HG02870 (cell line): ENCODE measurements around the gene ARHGEF39.
"Not testable (repeated sequence)": the region's sequence is repeated elsewhere in the genome, so short reads cannot be mapped to it uniquely, and the experiment has no call there.

ENCODE experiments used
- ATAC-seq: cut with Tn5 transposase; IDR thresholded peaks from one replicate; pipeline ENCODE4 v1.9.1; 2021; ENCODE audit warnings: mild to moderate bottlenecking, moderate library complexity; ENCODE audit not compliant: unreplicated experiment

Gene ARHGEF39

DNA sequence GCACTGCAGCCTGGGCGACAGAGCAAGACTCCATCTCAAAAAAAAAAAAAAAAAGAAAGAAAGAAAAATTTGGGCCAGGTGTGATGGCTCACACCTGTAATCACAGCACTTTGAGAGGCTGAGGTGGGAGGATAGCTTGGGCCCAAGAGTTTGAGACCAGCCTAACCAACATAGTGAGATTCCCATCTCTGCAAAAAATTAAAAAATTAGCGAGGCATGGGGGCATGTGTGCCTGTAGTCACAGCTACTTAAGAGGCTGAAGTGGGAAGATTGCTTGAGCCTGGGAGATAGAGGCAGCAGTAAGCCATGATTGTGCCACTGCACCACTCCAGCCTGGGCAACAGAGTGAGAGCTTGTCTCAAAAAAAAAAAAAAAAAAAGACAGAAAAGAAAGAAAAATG, 11.4 kb downstream of the ARHGEF39 start:
- ATAC-seq = no peak

DNA sequence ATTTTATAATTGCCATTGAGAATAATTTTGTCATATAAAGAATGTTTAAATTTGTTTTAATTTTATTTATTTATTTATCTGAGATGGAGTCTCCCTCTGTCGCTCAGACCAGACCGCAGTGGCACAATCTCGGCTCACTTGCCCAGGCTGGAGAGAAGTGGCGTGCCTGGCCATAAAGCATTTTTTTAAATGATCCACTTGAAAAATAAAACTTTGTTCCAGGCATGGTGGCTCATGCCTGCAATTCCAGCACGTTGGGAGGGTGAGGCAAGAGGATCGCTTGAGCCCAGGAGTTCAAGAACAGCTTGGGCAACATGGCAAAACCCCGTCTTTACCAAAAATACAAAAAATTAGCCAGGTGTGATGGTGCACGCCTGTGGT, 12.2 kb downstream of the ARHGEF39 start:
- ATAC-seq = no peak

DNA sequence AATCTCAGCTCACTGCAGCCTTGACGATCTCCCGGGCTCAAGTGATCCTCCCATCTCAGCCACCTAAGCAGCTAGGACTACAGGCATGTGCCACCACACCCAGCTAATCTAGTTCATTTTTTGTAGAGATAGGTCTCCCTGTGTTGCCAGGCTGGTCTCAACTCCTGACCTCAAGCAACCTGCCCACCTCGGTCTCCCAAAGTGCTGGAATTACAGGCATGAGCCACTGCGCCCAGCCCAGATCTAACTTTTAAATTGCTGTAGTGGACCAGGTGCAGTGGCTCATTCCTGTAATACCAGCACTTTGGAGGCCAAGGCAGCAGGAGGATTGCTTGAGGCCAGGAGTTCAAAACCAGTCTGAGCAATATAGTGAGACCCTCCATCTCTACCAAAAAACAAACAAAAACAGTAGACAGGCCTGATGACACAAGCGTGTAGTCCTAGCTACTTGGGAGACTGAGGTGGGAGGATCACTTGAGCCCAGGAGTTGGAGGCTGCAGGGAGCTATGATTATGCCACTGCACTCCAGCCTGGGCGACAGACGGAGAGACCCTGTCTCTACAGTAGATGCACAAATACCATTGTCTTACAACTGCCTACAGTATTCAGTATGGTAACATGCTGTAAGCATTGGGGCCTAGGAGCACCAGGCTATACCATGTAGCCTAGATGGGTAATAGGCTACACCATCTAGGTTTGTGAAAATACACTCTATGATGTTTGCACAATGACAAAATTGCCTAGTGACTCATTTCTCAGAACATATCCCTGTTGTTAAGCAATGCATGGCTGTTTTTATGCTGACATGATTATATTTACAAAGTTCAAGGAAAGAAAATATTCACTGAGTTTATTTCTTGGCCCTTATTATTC, 12.8 kb downstream of the ARHGEF39 start:
- ATAC-seq = no peak

DNA sequence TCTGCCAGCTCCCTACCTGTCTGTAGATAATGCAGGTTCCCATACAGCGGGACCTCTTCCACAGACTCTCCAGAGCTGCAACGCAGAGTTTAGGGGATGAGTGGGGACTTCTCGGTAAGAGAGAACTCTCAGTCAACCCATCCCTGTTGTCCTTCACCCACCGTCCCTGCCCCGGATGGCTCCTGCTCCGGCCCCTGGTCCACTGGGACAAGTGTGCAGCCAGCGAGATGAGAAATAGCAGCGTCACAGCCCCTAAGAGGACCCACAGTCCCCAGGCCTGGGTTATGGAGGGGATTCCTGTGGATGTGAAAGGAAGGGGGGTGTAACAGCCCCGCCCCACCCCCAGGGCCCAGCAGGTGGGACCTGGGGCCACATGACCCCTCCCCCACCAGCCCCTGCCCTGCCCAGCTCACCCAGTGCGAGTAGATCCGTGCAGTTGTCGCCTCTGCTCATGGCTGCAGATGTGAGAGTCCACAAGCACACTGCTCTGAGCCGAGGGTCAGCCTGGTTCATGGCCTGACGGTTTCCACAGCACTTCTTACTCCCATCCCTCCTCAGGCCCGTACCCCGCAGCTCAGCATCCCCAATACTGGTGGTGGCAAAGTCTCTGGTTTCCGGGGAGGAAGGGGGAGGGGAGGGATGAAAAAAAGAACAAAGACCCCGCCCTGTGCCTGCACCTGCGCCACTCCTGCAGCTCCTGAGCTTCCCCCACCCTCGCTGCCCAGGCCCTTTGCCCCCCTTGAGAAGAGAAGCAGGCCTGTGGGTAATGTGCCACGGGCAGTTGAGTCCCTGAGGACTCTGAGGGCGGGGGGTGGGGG, 14.4 kb downstream of the ARHGEF39 start, which contains the start of gene SIT1:
TSS of gene SIT1 (minus strand) at position 591 of the 818 bp plus-strand sequence. CDS start at position 513, 78 bp downstream.
- no peak for ATAC-seq

DNA sequence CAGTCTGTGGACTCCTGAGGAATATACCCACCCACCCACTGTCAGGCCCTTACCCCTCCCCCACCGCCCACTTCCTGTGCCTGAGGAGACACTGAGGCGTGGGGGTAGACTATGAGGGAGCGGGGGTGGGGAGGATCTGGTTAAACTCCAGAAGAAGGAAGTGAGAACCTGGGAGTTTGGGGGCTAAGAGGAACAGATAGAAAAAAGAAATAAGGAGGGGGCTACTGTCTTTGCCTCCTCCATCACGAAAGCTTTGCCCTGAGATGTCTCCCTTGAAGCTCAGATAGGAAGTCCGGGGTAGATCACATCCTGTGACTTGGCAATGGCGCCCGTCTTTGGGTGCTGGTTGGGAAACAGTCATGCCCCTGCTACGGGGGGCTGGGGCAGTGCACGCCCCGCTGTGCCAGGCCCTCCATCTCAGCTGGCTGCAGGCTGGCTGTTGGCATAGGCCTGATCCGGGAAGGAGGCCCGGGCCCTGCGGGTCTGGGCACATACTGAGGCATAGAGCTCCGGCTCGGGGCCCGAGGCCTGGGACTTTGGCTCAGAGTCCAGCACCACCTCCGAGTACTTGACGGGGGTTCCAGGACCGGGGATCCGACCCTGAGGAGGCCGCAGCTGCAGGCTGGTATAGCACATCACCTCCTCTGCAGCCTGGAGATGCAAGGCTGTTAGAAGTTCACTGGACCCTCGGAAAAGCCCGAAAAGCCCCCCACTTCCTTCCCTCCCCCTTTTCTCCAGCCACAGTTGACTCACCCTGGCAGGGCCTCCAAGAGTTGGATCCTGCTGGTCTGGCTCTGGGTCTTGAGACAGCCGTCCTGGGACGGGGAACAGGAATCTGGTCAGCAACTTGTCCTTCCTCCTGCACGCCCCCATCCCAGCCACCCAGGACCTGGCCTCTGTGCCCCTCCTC, 15.3 kb downstream of the ARHGEF39 start:
- no peak for ATAC-seq

DNA sequence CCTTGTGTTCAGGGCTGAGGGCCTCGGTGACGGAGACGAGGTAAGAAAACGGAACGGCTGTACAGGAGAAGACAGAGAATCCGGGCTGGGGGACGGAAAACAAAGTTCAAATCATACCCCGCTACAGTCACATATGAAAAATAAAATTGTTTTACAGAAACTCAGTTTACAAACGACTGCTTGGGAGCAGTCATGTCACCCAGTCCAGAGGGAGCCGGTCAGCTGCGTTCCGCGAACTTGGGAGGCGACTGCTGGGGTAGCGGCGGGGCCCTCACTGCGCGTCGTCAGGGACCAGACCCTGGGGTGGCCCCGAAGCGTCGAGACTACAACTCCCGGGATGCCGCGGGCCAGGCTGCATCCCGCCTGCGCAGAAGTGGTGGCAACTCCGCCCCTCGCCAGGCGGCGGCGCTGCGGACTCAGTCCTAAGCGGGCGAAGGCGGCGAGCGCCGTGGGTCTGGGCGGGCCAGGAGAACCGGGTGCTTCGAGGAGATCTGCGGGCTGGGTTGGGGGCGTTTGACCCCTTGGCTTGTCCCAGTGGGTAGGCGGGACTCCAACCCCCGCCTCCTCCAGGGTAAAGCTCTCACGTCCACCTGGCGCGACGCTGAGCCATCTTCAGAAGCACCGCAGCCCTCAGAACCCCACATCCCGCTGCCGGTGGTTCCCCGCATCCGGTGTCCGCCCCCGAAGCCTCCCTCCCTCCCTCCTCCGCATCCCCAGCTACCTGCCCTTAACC, 18.3 kb downstream of the ARHGEF39 start:
- ATAC-seq = peak; percentile 76

DNA sequence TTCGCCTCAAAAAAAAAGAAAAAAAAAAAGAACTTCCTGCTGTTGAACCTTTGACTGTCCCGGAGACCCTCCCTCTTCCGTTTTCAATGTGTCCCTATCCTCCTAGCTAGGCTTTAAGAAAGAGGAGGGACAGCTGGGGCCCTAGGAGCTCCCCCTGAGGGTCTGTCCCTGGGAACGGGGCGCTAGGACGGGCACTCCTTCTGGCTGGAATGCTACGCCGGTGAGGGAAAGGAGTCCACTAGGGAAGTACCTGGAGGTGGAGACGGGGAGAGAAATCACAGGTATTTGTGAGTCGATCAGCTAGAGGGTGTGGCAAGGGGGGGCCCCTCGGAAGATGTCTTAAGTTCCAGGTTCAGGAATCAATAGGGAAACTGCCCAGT, 18.9 kb downstream of the ARHGEF39 start:
- no peak for ATAC-seq

DNA sequence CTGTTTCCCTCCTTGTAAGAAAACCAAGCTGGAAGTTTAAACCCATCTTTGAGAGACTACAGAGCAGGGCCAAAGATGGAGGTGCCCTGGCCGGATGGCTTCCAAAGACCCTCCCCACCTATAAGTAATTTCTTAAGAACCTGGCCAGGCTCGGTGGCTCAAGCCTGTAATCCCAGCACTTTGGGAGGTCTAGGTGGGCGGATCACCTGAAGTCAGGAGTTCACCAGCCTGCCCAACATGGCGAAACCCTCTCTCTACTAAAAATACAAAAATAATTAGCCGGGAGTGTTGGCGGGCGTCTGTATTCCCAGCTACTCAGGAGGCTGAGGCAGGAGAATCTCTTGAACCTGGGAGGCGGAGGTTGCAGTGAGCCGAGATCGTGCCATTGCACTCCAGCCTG, 19.3 kb downstream of the ARHGEF39 start:
- not testable (repeated sequence) for ATAC-seq

DNA sequence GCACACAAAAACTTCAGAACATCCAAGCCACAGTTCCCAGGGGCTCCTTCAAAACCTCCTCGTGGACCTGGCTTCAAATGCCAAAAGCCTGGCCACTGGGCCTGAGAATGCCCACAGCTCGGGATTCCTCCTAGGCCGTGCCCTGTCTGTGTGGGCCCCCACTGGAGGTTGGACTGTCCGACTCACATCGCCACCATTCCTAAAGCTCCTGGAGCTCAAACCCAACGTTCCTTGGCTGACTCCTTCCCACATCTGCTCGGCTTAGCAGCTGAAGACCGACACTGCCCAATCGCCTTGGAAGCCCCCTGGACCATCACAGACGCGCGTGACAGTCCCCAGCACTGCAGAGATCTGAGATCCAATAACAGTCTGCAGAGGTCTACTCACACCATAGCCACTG, 21.9 kb downstream of the ARHGEF39 start:
- no peak for ATAC-seq

DNA sequence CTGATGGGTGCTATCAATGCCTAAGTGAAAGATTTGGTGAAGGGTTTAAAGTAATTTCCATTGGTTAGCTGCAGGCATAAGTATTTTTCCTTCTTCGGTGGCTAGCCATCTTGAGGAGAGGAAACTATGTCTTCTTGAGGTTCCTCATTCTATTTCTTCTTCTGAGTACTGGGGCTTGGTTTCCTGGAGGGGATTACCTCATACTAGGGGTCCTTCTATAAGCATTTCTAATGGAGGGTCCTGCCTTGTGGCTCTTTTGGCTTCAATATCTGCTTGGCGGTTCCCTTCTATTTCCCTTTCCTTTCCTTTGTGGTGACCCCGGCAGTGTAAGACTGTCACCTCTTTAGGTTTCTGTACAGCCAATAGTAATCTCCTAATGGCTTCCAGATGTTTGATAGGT, 23.5 kb downstream of the ARHGEF39 start:
- ATAC-seq = not testable (repeated sequence)

DNA sequence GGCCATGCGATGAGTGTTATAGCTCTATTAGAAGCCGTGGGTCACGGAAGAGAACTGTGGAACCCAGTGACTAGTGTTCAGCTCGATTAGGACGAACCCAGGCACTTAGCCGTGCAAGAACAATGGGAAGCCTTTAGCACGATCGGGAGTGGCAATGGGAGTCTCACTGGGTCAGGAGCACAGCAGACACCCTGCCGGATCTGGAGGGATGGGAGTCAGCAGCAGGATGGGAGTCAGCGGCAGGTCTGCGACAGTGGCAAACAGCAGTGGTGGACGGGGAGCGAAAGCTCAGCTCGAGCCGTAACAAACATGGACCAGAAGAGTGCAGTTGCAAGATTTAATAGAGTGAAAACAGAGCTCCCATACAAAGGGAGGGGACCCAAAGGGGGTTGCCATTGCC, 24.6 kb downstream of the ARHGEF39 start:
- ATAC-seq = not testable (repeated sequence)

DNA sequence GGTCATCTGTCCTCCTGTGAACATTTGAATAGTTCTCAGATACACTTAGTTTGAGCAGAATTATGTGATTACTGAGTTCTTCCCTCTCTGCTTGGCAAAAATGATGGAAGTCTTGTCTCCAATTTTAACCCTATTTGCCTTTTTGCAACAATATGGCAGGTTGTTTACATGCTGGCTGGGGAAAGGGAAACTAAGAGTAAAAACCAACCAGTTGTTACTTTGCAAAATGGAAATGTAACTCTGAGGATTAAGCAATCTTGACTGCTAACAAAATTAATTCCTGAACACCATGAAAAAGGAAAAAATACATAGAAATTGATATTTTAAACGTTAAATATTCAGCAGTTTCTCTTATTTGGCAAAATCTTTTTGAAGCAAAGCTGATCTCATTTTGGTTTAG, 25.4 kb downstream of the ARHGEF39 start:
- ATAC-seq = no peak

DNA sequence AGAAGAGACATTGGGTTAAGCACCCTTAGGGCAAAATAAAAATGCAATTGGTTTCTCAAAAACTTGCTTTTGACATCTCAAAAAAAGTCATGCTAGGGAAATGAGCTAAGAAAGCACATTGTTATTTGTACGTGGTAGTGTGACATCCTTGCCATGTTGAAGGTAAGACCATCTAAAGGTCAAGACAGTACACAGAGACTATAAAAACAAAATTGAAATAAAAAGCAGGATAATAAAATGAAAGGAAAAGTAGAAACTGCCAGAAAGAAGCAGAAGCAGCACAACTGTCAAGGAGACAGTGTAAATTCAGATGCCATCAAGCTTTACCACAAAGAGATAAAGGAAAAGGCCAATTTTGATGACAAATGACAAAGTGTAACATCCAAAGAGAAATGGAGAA, 25.8 kb downstream of the ARHGEF39 start:
- ATAC-seq = not testable (repeated sequence)

DNA sequence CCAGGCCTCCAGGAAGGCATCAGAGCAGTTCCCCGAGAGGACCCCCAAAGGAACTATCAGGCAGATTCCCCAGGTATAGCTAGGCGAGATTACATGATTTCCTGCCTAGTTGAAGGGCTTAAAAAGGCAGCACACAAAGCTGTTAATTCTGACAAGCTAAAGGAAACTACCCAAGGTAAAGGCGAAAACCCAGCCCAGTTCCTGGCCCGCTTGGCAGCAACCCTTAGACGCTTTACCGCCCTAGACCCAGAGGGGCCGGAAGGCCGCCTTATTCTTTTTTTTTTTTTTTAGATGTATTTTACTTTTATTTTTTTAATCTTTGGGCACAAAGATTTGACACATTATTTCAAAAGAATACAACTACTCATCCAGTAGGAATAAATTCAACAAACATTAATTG, 26.2 kb downstream of the ARHGEF39 start:
- ATAC-seq = not testable (repeated sequence)

DNA sequence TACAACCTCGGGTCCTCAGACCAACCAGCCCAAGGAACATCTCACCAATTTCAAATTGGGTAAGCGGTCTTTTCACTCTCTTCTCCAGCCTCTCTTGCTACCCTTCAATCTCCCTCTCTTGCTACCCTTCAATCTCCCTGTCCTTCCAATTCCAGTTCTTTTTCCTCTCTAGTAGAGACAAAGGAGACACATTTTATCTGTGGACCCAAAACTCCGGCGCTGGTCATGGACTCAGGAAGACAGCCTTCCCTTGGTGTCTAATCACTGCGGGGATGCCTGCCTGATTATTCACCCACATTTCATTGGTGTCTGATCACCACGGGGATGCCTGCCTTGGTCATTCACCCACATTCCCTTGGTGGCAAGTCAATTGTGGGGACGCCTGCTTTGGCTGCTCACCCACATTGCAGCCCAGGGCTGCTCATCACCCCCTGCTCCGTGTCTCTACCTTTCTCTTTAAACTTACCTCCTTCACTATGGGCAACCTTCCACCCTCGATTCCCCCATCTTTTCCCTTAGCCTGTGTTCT, 27.5 kb downstream of the ARHGEF39 start:
- ATAC-seq = not testable (repeated sequence)

DNA sequence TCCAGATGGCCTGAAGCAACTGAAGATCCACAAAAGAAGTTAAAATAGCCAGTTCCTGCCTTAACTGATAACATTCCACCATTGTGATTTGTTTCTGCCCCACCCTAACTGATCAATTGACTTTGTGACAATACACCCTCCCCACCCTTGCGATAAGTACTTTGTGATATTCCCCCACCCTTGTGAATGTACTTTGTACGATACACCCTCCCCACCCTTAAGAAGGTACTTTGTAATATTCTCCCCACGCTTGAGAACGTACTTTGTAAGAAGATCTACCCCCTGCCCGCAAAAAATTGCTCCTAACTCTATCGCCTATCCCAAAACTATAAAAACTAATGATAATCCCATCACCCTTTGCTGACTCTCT, 28.1 kb downstream of the ARHGEF39 start:
- not testable (repeated sequence) for ATAC-seq

DNA sequence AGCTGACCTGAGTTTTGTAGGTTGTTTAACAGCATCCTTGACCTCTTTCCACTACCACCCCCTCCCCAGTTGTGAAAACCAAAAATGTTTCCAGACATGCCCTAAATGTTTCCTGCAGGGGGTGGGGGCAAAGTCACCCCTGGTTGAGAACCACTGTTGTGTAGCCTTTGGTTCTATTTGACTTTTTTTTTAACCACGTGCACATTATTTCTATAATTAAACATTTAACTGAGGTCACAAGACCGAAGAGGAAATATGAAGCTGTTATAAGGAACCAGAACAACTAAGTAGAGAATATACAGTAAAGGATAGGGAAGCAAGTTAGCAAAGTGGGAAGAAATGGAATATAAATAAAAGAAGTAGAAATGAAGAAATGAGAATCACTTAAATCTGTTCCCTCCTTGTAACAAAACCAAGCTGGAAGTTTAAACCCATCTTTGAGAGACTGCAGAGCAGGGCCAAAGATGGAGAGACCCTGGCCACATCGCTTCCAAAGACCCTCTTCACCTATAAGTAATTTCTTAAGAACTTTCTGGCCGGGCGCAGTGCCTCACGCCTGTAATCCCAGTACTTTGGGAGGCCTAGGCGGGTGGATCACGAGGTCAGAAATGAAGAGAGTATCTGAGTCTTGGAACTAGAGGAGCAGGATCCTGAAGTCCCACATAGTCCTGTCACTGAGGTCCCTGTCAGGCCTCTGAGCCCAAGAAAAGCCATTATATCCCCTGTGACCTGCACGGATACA, 28.7 kb downstream of the ARHGEF39 start:
- no peak for ATAC-seq

DNA sequence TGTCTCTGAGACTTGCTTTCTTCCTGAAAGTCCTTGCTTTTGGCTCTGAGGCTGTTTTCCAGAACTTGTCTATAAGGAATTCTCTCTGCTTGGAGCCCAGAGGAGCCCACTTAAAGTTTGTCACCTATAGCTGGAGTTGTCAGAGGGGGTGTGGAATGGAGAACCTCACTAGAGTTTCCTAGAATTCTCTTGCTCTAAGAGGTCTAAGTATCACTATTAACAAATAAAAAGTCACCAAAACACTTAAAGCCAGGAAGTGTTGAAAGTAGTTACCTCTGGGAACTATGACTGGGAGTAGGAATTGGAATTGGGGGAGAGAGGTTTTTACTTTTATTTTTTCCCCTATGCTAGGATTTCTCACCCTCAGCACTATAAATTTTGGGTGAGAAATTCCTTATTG, 29.3 kb downstream of the ARHGEF39 start:
- ATAC-seq = no peak

DNA sequence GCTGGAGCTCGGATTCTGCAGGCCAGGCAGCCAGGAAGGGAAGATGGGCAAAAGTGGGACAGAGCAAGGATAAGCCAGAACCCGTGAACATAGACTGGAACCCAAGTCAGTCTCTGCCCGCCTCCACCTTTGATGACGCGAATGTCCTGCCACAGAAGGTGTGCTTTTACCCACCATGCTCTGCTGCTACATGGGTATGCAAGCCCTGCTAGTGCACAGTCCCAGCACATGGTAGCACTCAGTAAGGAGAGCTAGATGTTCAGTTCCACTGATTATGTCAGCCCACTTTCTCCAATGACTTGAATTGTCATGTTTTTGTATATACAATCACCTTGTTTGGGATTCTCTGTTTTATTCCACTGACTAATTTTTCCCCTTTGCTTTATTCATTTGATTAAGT, 35.4 kb downstream of the ARHGEF39 start:
- ATAC-seq = no peak
